ENCODE measurements around the gene SP8. TPM values are rescaled to one million over a fixed set of nuclear protein-coding genes. Genes with fewer than 3 reads are reported as not detected.

SP8 gene
- total RNA-seq, 2 experiments from 2014 or later = not detected

DNA sequence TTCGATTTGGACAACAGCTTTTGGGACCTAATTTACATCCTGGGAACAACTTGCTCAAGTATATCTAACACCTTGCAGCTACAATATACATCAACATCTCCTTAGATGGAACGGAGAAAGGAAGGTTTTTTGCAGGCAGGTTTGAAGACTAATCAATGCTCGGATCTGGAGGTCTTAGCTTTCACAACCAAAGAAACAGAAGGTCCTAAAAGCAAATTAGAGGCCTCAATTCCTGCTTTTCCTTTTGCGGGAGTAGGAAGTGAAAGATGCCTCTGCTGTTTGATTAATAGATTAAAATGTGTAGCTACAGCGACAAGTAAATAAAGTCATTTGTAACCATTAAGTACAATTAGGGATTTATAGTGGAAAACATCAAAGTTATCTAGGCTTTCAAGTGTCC lies 3.7 kb upstream of the SP8 start:
- H3K4me1 Mint-ChIP-seq (ENCODE audit: low read depth) = peaks cover 20% of the 10 kb centered on the region
- CTCF ChIA-PET = no interaction called here
- Histone ChIP-seq H3K36me3 (ENCODE audit: insufficient read depth, low read length) (no peaks in the 10 kb centered on the region), H3K9me3 (ENCODE audit: control insufficient read depth in 1 of 2, insufficient read depth in 1 of 2, low read length in 2 of 2) (peaks cover 36 to 44% of the 10 kb centered on the region in 2 experiments), H3K4me1 (ENCODE audit: insufficient read depth, low read length) (peaks cover 21% of the 10 kb centered on the region), H3K4me3 (ENCODE audit: low read length) (no peak overlapping the region), H3K27ac (ENCODE audit: low read depth in 1 of 2, low read length in 2 of 2) (no peak overlapping the region), H3K27me3 (ENCODE audit: control insufficient read depth in 1 of 2, insufficient read depth in 2 of 2, low read length in 2 of 2) (peaks cover 87 to 99% of the 10 kb centered on the region in 2 experiments)
- H3K36me3 Mint-ChIP-seq (ENCODE audit: low read depth) = peaks cover 4% of the 10 kb centered on the region
- POLR2A ChIA-PET = no interaction called here
- H3K27ac Mint-ChIP-seq = no peak overlapping the region
- DNase-seq (no peak), ATAC-seq (ENCODE audit: poor library complexity) (no peak)
- H3K4me3 Mint-ChIP-seq = no peak overlapping the region
- peaks cover 96% of the 10 kb centered on the region for H3K27me3 Mint-ChIP-seq
- H3K9me3 Mint-ChIP-seq = peaks cover 5% of the 10 kb centered on the region
- intact Hi-C loops (cut with DNase I, micrococcal nuclease) = no loop called here
- TF ChIP-seq, protein P1, sequence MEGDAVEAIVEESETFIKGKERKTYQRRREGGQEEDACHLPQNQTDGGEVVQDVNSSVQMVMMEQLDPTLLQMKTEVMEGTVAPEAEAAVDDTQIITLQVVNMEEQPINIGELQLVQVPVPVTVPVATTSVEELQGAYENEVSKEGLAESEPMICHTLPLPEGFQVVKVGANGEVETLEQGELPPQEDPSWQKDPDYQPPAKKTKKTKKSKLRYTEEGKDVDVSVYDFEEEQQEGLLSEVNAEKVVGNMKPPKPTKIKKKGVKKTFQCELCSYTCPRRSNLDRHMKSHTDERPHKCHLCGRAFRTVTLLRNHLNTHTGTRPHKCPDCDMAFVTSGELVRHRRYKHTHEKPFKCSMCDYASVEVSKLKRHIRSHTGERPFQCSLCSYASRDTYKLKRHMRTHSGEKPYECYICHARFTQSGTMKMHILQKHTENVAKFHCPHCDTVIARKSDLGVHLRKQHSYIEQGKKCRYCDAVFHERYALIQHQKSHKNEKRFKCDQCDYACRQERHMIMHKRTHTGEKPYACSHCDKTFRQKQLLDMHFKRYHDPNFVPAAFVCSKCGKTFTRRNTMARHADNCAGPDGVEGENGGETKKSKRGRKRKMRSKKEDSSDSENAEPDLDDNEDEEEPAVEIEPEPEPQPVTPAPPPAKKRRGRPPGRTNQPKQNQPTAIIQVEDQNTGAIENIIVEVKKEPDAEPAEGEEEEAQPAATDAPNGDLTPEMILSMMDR (IDR thresholded peaks at IDR 0.05) = no peak

DNA sequence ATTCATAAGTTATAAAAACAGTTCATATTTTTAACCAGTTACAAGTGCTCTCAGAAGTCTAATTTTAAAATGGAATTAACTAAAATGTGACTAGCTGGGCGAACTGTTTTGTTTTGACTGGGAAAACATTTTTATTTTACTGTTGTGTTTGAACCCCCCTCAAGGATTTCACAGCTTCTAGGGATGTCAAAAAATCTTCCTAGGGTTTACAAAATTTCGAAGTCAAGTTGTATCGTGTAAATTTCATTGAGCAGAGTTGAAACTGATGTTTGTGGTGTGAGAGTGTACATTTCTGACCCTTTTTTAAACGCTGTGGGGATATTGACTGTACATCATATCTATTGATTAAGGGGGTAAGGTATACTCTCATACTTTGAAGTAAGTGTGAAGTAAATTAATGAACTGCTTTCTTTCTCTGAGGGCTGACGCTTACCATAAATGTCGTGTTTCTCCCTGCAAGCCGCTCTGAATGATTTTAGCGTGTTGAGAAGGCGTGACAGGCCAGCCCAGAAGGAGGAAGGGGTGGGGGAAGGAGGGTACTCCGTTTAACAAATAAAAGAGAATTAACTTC lies 1.8 kb upstream of the SP8 start:
- H3K4me3 Mint-ChIP-seq = no peak overlapping the region
- Histone ChIP-seq H3K4me3 (ENCODE audit: low read length) (no peak overlapping the region), H3K27me3 (ENCODE audit: control insufficient read depth in 1 of 2, insufficient read depth in 2 of 2, low read length in 2 of 2) (peaks cover 74 to 99% of the 10 kb centered on the region in 2 experiments), H3K27ac (ENCODE audit: low read depth in 1 of 2, low read length in 2 of 2) (no peak overlapping the region), H3K4me1 (ENCODE audit: insufficient read depth, low read length) (peaks cover 32% of the 10 kb centered on the region), H3K36me3 (ENCODE audit: insufficient read depth, low read length) (no peaks in the 10 kb centered on the region), H3K9me3 (ENCODE audit: control insufficient read depth in 1 of 2, insufficient read depth in 1 of 2, low read length in 2 of 2) (peaks cover 27 to 44% of the 10 kb centered on the region in 2 experiments)
- H3K36me3 Mint-ChIP-seq (ENCODE audit: low read depth) = peaks cover 7% of the 10 kb centered on the region
- TF ChIP-seq, protein P1 (IDR thresholded peaks at IDR 0.05) = no peak
- peaks cover 5% of the 10 kb centered on the region for H3K9me3 Mint-ChIP-seq
- ATAC-seq (ENCODE audit: poor library complexity) (no peak), DNase-seq (no peak)
- intact Hi-C loops (cut with DNase I, micrococcal nuclease) = no loop called here
- peaks cover 87% of the 10 kb centered on the region for H3K27me3 Mint-ChIP-seq
- POLR2A ChIA-PET = no interaction called here
- no peak overlapping the region for H3K27ac Mint-ChIP-seq
- CTCF ChIA-PET = interaction anchor here (1.4 kb wide), 1 partner anchor 8 kb away, joined by 4 read pairs; no protein-coding TSS in a partner anchor
- peaks cover 27% of the 10 kb centered on the region for H3K4me1 Mint-ChIP-seq (ENCODE audit: low read depth)

DNA sequence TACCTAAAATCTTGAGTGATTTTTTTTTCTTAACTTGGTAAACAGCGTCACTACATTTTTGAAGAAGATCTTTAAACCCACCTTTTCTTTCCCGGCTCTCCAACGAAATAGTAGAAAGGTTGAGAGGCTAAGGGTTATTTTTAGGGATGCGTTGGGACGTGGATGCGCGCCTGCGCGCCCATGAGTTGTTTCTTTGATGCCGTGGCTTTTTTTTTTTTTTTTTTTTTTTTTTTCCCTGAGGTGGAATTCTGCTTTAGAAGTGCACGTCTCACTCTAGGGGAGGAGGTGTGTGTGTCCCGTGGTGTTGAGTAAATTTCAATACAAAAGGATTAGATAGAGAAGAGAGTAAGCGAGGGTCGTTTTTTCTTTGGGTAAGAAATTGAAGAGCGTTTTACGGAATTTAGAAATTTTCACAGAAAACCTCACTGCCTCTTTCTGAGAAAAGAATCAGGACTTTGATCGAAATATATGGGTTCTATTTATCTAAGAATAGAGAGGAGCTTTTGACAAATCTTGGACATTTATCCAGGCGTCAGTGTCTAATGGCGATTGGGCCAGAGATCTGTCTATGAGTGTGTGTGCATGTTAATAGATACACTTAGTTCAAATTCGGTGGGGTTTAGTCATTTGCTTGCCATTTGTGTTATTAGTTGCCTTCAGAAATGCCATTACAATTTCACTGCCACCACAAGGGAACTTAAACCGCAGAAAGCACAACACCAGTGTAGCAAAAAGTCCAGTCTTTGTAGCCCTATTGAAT lies 1.2 kb upstream of the SP8 start:
- no peaks in the 10 kb centered on the region for H3K36me3 ChIP-seq (ENCODE audit: insufficient read depth, low read length)
- peaks cover 74 to 99% of the 10 kb centered on the region in 2 experiments for H3K27me3 ChIP-seq (ENCODE audit: control insufficient read depth in 1 of 2, insufficient read depth in 2 of 2, low read length in 2 of 2)
- intact Hi-C loops (cut with DNase I, micrococcal nuclease) = no loop called here
- Mint-ChIP-seq H3K27me3 (peaks cover 87% of the 10 kb centered on the region), H3K4me1 (ENCODE audit: low read depth) (peaks cover 28% of the 10 kb centered on the region), H3K36me3 (ENCODE audit: low read depth) (peaks cover 7% of the 10 kb centered on the region), H3K27ac (peak overlapping the region; percentile 57), H3K4me3 (peak overlapping the region; percentile 78), H3K9me3 (peaks cover 2% of the 10 kb centered on the region)
- ChIA-PET CTCF (interaction anchor here (1.4 kb wide), 1 partner anchor 7 kb away, joined by 4 read pairs; no protein-coding TSS in a partner anchor), POLR2A (no interaction called here)
- no peak overlapping the region for H3K4me3 ChIP-seq (ENCODE audit: low read length)
- ATAC-seq (ENCODE audit: poor library complexity) = no peak
- DNase-seq = no peak
- TF ChIP-seq, protein P1 (IDR thresholded peaks at IDR 0.05) = no peak
- H3K27ac ChIP-seq (ENCODE audit: low read depth in 1 of 2, low read length in 2 of 2) = no peak overlapping the region
- H3K4me1 ChIP-seq (ENCODE audit: insufficient read depth, low read length) = peaks cover 33% of the 10 kb centered on the region
- peaks cover 27 to 43% of the 10 kb centered on the region in 2 experiments for H3K9me3 ChIP-seq (ENCODE audit: control insufficient read depth in 1 of 2, insufficient read depth in 1 of 2, low read length in 2 of 2)

Data from CD4-positive, alpha-beta T cell (primary cell).